Measurements from ENCODE around the gene RDX.
"Not testable (repeated sequence)": the region's sequence is repeated elsewhere in the genome, so short reads cannot be mapped to it uniquely, and the experiment has no call there.

The RDX gene

GRCh38 chr11:110296226-110297075 lies at the start of gene RDX:
RDX (minus strand) TSS chr11:110296614; CDS start chr11:110279692, 16,922 bp downstream.
- DNase-seq, result peak; percentile 80

GRCh38 chr11:110345743-110346142 lies 49.3 kb upstream of the RDX start:
- DNase-seq, result no peak

- no peak for DNase-seq
Observed at GRCh38 chr11:110340436-110340835, 44.0 kb upstream of the RDX start.

GRCh38 chr11:110339456-110340250 lies 43.2 kb upstream of the RDX start:
- no peak for DNase-seq

- no peak for DNase-seq
Observed at GRCh38 chr11:110338684-110339083, 42.3 kb upstream of the RDX start.

GRCh38 chr11:110337570-110338193 lies 41.3 kb upstream of the RDX start:
- no peak for DNase-seq

GRCh38 chr11:110336054-110336453 lies 39.6 kb upstream of the RDX start:
- no peak for DNase-seq

GRCh38 chr11:110335358-110335757 lies 38.9 kb upstream of the RDX start:
- no peak for DNase-seq

GRCh38 chr11:110331626-110332025 lies 35.2 kb upstream of the RDX start:
- no peak for DNase-seq

GRCh38 chr11:110329445-110329844 lies 33.0 kb upstream of the RDX start:
- DNase-seq, result no peak

GRCh38 chr11:110327508-110327907 lies 31.1 kb upstream of the RDX start:
- DNase-seq, result no peak

- DNase-seq, result no peak
Observed at GRCh38 chr11:110323786-110324185, 27.4 kb upstream of the RDX start.

GRCh38 chr11:110319501-110319900 lies 23.1 kb upstream of the RDX start:
- DNase-seq, result no peak

- no peak for DNase-seq
Observed at GRCh38 chr11:110318638-110319404, 22.4 kb upstream of the RDX start.

GRCh38 chr11:110317516-110317932 lies 21.1 kb upstream of the RDX start:
- peak; percentile 58 for DNase-seq

- no peak for DNase-seq
Observed at GRCh38 chr11:110314366-110315095, 18.1 kb upstream of the RDX start.

GRCh38 chr11:110312670-110313069 lies 16.3 kb upstream of the RDX start:
- DNase-seq, result no peak

GRCh38 chr11:110311783-110312579 lies 15.6 kb upstream of the RDX start:
- no peak for DNase-seq

GRCh38 chr11:110308071-110308470 lies 11.7 kb upstream of the RDX start:
- DNase-seq, result no peak

GRCh38 chr11:110306019-110306388 lies 9.6 kb upstream of the RDX start:
- not testable (repeated sequence) for DNase-seq

All from NCI-H1092 (cell line).